ENCODE results near the gene FEZ2. TPM values are rescaled to one million over a fixed set of nuclear protein-coding genes. Genes with fewer than 3 reads are reported as not detected.

Gene FEZ2
- total RNA-seq = 117 and 121 TPM in 2 replicates

GRCh38 chr2:36597532-36598377, at the start of gene FEZ2:
TSS of gene FEZ2 (minus strand) at chr2:36598168. CDS start at chr2:36598142, 26 bp downstream.

Other genes starting within 250 kb of the FEZ2 start
- gene CRIM1, start 242.4 kb downstream of the FEZ2 start, total RNA-seq = 597 and 620 TPM in 2 replicates
- not detected in 2 replicates for gene VIT, start 98.5 kb upstream of the FEZ2 start, total RNA-seq

Data from mammary microvascular endothelial cell (primary cell).